GM21447 (cell line): Measurements from ENCODE around the gene GNAL.
"Not testable (repeated sequence)": the region's sequence is repeated elsewhere in the genome, so short reads cannot be mapped to it uniquely, and the experiment has no call there.

Experiments
- ATAC-seq: cut with Tn5 transposase; IDR thresholded peaks from one replicate; pipeline ENCODE4 v1.9.1; 2021; ENCODE audit not compliant: unreplicated experiment

GNAL gene

DNA sequence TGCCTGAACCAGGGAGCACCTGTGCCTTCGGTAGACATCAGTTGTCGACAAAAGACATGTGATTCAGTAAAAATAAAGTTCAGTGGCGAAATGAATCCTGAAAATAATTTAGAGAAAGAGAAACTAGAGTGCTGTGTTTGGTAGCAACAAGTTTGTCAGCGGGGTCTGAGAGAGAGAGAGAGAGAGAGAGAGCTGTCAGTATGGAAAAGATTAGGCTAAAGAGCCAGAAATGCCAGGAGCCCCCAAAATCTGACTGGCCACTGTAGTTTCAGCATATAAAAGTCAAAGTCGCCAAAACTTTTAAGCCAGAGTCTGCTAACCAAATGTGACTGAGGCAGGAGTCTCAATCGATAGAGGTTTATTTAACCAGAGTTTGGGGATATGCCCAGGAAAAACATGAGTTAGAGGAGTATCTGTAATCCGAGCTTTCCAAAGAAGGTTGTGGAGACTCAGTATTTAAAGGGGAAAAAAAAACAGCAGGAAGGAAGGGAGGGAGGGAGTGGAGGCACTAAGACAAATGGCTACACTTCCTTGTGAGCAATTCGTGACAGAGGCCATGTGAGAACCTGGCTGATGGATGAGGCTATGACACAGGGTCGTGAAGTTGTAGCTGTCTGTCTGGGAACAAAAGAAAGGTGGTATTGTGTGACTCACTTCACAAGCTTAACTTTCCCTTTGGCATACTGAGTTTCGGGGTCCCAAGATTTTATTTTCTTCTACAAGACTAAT, 20.5 kb upstream of the GNAL start:
- no peak for ATAC-seq

GRCh38 chr18:11669271-11669947, 19.7 kb upstream of the GNAL start:
- no peak for ATAC-seq

DNA sequence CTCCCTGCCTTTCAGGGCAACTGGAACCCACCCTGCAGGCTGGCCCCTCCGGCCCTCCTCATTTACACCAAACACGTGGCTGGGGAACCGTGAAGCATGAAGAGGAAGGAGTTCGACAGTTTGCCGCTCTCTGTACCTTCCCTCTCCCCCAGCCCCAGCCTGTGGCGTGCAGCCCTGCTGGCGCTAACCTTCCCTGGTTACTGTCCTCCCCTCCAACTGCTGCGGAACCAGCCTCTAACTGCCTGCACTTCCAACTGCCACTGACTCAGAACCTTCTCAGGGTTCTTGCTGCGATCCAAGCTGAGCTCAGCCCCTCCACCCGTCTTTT, 19.2 kb upstream of the GNAL start:
- ATAC-seq: no peak

- no peak for ATAC-seq
These were observed 17.9 kb upstream of the GNAL start for GRCh38 chr18:11671156-11671555.

DNA sequence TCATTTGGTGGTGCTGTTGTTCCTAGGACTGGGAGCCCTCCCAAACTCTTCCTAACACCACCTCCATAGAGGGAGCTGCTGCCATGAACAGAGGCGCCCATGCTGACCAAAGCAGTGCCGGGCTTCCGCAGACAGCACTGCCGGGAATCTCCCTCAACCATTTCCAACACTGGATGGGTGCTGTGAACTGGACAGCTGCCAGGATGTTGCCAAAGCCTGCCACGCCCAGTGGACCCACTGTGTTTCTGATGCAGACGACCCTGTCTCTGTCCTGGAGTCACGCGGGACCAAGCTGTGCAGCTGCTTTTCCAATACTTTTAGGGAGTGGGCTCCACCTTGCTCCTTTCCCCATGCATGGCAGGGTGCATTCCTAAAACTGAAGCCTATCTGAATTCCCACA, 16.9 kb upstream of the GNAL start:
- ATAC-seq: no peak

DNA sequence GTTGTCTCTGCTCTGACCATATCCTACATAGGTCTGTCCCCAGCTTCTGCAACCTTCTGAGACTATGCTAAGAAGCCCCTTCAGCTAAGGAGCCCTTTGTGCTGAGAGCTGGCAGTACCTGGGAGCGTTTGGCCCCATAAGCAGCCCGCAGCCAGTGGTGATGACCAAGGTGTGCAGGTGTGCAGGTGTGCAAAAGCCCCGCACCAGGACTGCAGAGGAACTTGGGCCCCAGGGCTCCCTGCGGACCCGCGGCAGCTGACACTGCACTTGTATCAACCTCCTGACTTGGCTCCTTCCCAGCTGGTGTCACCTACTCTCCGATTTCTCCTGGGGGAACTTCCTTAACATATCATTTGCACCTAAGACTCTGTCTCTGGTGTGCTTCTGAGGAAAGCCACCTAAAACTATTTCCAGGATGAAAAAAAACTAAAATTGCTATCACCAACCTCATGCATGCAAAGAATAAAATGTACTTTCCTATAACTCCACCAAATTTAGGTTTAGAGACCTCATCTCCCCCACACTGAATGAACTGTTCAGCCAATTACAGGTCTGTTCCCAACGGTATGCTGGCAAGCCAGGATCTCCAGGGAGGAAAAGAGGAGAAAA, 16.1 kb upstream of the GNAL start:
- ATAC-seq: no peak

DNA sequence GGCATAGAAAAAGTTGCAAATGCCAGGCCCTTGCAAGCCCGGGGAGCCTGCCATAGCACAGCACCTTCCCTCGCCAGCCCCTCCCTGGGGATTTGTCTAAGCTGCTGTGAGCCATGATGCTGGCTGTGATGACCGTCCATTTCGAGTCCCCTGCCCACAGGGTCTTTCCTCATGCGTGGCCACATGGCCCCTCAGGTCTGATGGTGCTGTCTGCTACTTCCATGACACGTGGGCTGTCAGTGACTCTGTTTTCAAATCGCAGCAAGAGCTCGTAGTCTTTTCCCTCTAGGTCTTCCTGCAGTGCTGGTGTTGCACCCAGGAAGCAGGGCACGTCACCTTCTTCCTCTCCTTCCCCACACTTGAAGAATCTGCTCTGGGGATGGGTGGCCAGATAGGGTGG, 15.5 kb upstream of the GNAL start:
- ATAC-seq: no peak

DNA sequence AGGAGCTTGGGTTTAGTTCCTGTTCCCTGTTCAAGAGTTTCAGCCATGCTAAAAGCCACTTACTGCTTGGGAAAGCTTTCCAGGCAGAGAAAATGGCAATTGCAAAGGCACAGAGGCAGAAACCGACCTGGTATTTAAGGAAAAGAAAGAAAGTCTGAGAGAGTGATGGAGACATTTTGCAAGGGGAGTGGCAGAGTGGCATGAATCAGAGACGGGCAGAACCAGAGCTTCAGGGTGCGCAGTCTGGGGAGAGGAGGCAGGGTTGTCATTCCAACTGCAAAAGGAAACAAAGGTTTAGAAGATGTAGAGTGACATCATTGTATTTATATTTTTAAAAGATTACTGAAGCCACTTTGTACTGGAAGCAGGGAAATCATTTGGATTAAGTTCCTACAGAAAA, 14.9 kb upstream of the GNAL start:
- no peak for ATAC-seq

- ATAC-seq: no peak
These were observed 12.7 kb upstream of the GNAL start for GRCh38 chr18:11676386-11676785.

- ATAC-seq: no peak
These were observed 12.2 kb upstream of the GNAL start for GRCh38 chr18:11676867-11677266.

DNA sequence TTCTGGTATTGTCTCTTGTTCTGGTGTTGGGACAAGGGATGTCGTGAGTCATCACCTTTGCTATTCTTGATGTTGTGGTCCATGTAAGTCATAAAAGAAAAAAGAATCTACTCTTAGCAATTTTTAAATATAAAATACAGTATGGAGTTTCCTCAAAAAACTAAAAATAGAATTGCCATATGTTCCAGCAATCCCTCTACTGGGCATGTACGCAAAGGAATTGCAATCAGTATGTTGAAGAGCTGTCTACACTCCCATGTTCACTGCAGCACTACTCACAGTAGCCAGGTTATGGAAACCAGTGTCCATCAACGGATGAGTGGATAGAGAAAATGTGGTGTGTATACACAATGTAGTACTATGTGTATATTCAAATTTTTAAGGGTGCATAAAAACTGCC, 10.9 kb upstream of the GNAL start:
- ATAC-seq: no peak

DNA sequence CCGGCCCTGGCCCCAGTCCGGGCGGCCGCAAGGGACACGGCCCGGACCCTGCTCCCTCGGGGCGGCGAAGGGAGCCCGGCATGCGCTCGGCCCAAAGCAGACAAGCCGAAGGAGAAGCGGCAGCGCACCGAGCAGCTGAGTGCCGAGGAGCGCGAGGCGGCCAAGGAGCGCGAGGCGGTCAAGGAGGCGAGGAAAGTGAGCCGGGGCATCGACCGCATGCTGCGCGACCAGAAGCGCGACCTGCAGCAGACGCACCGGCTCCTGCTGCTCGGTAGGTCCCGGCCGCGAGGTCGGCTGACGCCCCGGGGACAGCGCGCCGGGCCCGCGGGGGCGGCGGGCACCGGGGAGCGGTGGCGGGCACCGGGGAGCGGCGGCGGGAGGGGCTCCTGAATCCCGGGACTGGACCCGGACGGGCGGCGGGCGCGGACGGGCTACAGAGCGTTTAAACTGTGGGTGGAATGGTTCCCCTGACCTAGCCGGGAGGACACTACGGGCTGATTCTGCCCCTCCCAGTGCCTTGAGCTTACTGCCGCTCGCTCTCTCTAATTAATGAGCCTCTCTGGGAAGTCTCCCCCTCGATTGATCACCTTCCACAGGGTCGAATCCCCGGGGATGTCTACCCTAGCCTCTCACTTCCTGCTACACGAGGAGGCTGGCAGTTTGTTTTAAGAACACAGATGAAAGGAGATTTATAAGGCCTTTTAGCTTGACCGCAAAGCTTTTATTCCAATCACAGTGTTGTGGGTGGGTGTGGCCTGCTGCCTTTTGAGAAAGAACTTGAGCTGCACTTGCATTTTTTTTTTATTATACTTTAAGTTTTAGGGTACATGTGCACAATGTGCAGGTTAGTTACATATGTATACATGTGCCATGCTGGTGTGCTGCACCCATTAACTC, 853 bp downstream of the GNAL start:
- no peak for ATAC-seq

- not testable (repeated sequence) for ATAC-seq
These were observed 1.6 kb downstream of the GNAL start for GRCh38 chr18:11690660-11691059.

GRCh38 chr18:11695736-11696135, 6.7 kb downstream of the GNAL start:
- no peak for ATAC-seq

DNA sequence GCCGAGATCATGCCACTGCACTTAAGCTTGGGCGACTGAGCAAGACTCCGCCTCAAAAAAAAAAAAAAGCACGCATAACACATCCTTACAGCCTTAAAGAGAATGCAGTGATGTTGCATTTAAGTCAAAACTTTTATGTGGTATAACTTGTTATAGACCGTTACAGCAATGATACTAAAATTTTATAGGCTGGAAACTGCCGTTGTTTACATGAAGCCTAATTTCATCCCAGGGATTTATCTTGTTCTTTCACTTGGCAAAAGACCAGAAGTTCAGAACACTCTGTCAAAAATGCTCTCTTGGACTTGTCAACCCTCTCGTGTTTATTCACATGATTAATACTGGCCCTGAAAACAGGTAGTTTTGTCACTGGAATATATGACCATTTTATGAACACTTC, 7.4 kb downstream of the GNAL start:
- no peak for ATAC-seq

DNA sequence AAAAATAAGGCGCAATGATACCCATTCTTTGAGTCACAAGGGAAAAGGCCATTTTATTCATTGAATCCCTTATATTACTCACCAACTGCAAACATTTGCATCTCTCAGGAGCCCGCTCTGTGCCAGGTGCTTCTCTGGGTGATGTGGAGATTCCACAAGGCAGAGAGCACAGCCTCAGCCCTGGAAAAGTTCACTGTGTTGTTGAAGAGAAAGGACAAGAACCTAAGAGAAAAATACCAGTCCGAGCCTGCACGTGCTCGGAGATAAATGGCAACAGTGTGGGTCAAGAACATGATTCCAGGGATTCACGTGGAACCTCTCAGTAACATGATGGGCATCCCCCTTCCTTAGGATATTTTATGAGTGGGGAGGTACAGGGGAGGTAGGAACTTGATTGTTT, 11.8 kb downstream of the GNAL start:
- ATAC-seq: no peak

DNA sequence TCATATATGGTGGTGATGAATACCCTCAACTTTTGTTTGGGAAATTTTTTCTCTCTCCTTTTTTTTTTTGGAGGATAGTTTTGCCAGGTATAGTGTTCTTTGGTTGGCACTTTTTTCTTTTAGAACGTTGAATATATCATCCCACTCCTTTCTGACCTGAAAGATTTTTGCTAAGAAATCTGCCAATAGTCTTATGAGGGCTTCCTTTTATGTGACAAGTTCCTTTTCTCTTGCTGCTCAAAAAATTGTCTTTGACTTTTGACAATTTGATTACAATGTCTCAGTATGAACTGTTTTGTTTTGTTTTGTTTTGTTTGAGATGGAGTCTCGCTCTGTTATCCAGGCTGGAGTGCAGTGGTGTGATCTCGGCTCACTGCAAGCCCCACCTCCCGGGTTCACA, 21.5 kb downstream of the GNAL start:
- no peak for ATAC-seq

DNA sequence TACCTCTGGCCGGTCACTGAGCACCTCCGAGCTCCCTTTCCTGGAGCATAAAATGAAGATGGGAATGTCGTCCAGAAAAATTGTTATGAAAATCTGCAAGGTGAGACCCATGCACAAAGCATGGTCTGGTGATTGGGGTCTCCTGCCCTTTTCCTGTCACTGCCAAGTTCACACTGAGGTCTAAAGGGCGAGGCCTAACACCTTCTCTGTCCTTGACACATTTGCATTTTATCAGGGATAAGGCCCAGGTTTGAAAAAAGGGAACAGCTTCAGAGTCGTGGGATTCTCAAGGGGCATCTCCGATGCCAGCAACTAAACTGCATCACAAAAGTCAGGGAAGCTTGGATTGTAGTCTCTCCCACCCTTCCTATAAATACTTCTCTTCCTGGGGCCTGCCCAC, 24.7 kb downstream of the GNAL start:
- no peak for ATAC-seq

- ATAC-seq: no peak
These were observed 25.3 kb downstream of the GNAL start for GRCh38 chr18:11714244-11714918.

DNA sequence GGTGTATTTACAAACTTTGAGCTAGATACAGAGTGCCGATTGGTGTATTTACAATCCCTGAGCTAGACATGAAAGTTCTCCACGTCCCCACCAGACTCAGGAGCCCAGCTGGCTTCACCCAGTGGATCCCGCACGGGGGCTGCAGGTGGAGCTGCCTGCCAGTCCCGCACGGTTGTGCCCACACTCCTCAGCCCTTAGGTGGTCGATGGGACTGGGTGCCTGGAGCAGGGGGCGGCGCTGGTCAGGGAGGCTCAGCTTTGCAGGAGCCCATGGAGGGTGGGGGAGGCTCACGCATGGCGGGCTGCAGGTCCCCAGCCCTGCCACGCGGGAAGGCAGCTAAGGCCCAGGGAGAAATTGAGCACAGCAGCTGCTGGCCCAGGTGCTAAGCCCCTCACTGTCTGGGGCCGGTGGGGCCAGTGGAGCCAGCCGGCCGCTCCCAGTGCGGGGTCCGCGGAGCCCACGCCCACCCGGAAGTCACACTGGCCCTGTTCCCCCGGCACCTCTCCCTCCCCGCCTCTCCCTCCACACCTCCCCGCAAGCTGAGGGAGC, 27.8 kb downstream of the GNAL start:
- ATAC-seq: not testable (repeated sequence)

GRCh38 chr18:11719050-11719449, 30.0 kb downstream of the GNAL start:
- no peak for ATAC-seq
